ENCODE data around the gene EYS.

Gene EYS

GRCh38 chr6:65191471-65191870, 515.6 kb downstream of the EYS start:
- no peak for DNase-seq

- no peak for DNase-seq
Measured at GRCh38 chr6:65189236-65189881, 517.7 kb downstream of the EYS start.

DNA sequence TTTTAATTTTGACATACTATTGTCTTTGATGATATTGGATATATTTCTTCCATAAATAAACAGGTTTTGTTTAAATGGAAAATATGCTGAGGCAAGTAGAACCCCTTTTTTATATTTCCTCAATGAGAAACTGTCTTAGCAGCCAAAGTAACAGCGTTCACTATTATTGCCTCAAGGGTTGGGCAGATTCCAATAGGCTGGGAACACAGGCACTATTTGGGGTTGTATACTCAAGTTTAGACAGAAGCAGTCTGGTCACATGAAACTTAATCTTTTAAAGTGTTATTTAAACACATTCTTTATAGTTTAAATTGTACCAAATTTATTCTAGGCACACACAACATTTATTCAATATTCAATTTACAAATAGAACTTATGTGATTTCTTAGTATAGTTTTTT, 520.2 kb downstream of the EYS start:
- DNase-seq, result no peak

- no peak for DNase-seq
Measured at GRCh38 chr6:65182681-65183080, 524.3 kb downstream of the EYS start.

- no peak for DNase-seq
Measured at GRCh38 chr6:65170273-65170672, 536.8 kb downstream of the EYS start.

GRCh38 chr6:65161661-65162060, 545.4 kb downstream of the EYS start:
- DNase-seq, result no peak

DNA sequence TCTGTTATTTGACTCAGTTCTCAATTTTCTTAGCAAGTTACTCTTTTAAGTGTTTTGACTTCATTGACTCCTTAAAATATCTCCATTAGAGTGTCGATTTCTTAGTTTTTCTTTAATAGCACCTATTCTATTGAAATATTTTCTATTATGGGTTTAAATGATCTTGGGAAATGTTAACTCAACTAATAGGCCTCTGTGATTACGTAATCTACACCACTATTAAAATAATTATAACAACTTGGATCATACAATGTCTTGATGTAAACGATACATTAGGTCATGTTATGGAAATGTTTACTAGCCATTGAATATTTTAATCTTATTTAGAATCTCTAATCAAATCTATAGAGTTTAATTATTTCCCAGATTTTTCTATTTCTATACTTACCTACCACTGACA, 550.0 kb downstream of the EYS start:
- no peak for DNase-seq

- DNase-seq, result no peak
Measured at GRCh38 chr6:65155083-65155482, 551.9 kb downstream of the EYS start.

DNA sequence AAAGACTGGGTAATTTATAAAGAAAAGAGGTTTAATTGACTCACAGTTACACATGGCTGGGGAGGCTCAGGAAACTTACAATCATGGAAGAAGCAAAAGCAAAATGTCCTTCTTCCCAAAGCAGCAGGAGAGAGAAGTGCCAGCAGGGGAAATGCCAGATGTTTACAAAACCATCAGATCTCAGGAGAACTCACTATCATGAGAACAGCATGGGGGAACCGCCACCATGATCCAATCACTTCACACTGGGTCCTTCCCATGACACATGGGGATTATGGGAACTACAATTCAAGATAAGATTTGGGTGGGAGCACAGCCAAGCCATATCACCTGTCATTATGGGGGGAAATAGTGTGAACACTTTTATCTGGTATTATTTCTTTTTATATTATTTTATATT, 557.2 kb downstream of the EYS start:
- DNase-seq, result no peak

DNA sequence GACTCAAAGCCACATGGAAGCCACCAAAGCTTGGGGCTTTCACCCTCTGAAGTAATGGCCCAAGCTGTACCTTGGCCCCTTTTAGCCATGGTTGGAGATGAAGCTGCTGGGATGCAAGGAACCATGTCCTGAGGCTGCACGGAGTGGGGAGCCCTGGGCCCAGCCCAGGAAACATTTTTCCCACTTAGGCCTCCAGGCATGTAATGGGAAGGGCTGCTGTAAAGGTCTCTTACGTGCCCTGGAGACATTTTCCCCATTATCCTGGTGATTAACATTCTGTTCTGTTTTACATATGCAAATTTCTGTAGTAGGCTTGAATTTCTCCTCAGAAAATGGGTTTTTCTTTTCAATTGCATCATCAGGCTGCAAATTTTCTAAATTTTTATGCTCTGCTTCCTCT, 558.2 kb downstream of the EYS start:
- no peak for DNase-seq

DNA sequence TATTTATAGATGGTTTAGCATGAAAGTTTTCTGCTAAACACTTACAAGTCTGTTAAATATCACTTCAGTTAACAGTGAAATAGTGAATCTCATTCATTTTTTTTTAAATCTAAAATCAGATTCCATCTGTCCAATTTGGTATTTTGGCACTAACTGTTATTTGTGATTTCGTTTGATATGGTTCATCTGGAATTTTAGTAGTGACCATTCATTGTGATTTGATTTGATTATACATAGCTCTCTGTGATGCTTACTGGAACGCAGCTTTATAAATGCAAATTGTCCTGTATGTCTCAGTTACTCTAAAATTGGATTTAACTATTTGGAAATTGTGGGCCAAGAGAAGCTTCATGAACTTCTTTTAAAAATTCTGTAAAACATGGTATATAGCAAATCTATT, 571.5 kb downstream of the EYS start:
- no peak for DNase-seq

GRCh38 chr6:65126667-65127066, 580.4 kb downstream of the EYS start:
- no peak for DNase-seq

GRCh38 chr6:65123521-65123920, 583.5 kb downstream of the EYS start:
- DNase-seq, result no peak

DNA sequence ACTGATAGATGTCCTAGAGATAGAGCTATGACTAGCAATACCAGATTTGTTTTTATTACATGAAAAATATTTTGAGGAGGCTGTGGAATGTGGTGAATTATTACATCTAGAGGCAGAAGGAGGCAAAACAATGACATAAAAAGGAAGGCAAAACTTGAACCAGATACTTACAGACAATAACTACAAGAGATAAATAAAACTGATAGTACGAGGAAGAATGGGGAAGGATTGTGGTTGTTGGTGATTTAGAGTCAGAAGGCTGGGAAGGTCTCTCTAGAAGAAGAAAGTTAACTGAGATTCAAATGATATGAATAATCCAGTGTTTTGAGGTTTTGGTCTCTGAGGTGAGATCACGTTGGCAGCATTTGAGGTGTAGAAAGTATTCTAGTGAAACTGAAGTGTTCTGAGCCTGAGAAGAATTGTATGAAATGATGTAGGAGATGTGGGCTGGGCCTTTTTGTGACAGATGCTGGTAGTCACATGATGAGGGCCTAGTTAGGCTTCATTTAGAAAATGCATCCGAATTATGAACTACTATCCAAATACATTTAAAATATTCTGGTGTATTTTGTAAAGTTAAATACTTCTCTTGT, 589.1 kb downstream of the EYS start:
- no peak for DNase-seq

DNA sequence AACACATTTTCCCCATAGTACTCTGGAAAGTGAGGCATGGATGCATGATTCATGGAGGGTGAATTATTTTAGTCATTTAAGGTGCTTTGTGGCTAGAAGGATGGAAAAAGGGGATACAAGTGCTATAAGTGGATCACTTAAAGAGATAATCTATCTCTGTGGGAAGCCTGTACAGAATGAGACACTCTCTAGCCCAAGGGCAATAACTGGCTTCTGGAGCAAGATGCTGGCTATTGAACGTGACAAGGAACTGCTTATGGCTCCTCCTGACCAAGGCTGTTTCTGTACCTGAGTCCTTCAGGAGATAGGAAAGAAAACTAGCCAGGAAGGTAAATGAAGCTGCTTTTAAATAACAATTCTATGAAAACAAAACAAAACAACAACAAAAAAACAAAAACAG, 590.7 kb downstream of the EYS start:
- no peak for DNase-seq

DNA sequence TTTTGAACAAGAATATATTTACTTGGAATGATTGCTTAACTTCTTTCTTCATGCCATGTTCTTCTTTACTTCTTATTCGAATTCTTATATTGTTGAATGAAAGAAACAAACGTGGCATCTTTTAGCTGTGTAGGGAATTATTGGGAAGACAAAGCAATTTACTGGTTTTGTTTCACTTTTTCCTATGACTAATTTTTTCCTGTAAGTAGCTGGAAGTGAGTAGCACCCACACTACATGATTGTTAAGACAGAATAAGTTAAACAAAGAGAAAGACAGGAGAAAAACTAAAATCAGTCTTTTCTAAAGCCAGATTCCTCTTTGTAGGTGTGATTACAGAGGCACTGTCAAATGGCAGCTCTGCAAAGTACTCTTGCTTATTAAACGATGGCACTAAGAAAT, 593.4 kb downstream of the EYS start:
- DNase-seq, result no peak

DNA sequence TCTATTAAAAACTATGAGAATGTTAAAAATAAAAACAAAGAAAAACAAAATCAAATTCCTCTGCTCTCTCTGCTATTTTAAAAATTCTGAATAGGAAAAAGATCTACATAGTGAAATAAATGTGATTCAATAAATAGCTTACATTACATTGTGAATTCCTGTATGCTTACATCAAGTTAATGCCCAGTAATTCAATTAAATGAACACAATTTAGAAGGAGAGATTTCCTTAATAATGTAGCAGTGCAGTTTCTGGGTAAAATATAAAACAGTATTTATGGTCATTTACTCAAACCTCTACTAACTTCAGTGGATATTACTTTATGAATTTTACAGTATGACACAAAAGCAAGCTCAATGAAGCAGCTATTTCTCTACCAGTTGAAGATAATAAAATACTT, 594.6 kb downstream of the EYS start:
- DNase-seq, result no peak

DNA sequence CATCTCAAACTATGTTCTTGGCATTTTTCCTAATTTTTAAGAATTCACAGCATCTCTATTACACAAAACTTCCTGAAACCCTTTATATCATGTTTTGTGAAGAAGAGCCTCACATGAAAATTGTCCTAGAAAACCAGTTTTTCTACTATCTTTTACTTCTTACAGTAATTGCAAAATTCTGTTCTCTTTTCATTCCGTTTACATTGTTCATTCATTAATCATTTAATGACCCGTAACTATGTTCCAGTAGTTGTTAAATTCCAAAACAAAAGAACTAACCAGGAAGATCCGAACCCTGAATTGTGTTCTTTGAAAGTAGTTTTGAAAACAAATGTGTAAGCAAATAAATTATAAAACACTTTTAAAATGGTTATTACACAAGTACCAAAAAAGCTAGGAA, 597.0 kb downstream of the EYS start:
- no peak for DNase-seq

GRCh38 chr6:65098349-65098748, 608.7 kb downstream of the EYS start:
- DNase-seq, result no peak

DNA sequence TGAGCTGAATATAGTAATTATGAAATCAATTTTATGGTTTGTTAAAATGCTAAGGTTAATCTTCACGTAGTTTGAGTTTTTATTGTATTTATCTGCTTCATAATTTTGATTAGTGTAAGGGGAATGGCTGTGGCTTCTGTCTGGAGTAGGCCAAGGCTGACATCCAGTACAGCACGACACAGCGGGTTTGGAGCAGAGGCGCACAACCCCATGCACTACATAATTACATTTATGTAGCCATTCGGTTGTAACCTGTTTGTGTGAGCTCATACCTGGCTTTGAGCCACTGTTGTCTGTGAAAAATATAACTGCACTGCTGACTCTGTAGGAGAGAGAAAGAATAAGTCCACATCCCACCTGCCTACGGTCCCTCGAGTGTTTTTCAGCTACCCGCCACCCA, 615.5 kb downstream of the EYS start:
- no peak for DNase-seq

DNA sequence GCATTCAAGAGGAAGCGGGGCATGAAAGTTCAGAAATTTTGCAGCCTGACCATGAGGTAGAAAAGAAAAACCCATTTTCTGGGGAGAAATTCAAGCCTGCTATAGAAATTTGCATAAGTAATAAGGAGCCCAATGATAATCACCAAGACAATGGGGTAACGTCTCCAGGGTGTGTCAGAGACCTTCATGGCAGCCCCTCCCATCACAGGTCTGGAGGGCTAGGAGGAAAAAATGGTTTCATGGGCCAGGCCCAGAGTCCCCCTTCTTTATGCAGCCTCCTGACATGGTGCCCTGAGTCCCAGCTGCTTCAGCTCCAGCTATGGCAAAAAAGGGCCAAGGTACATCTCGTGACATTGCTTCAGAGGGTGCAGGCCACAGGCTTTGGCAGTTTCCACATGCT, 618.5 kb downstream of the EYS start:
- DNase-seq, result no peak

- no peak for DNase-seq
Measured at GRCh38 chr6:65081756-65082155, 625.3 kb downstream of the EYS start.

DNA sequence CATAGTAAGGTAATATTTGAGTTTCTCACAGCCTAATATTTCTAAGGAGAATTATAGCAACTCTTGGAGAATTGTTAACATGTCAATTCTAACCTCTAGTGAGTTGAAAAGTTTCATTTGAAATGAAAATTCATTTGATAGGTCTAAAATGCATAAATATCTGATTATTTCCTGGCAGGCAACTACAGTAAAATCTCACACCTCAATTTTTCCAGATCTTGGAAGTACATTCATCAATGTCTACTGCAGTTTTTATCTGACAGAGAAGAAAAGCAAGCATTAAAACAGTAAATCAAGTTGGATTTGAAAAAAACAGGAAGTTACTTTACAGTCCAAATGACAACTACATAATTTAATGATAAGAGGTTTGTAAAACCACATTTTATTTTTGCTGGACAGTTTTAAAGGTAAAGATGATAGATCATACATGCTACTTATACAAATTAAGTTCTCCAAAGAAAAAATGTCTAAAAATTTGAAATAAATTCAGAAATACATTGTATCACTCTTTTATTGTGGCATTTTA, 631.3 kb downstream of the EYS start:
- DNase-seq, result no peak

- no peak for DNase-seq
Measured at GRCh38 chr6:65072500-65072899, 634.5 kb downstream of the EYS start.

- DNase-seq, result no peak
Measured at GRCh38 chr6:65071480-65071879, 635.5 kb downstream of the EYS start.

All from NCI-H187 treated with DMSO at 0.1 percent for 48 hours (cell line).